ENCODE results near the gene ATP6V0A4. TPM values are rescaled to one million over a fixed set of nuclear protein-coding genes. Genes with fewer than 3 reads are reported as not detected.

Gene ATP6V0A4
- total RNA-seq, 1 experiment from 2014 or later = 1.2 TPM

DNA sequence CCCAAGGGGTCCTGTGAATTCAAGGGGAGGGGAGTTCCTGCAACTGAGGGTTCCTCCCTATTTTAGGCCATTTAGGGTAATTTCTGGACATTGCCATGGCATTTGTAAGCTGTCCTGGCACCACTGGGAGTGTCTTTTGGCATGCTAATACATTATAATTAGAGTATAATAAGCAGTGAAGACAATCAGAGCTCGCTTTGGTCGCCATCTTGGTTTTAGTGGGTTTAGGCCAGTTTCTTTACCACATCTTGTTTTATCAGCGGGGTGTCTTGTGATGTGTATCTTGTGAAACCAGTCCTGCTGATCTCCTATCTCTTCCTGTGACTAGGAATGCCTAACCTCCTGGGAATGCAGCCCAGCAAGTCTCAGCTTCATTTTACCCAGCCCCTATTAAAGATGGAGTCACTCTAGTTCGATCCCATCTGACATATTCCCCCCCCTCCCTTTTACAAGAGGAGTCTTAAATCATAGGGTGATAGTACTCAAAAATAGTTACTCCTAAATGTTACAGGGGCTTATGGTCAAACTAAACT lies 140.1 kb downstream of the ATP6V0A4 start:
- Mint-ChIP-seq H3K27me3 (ENCODE audit: insufficient read depth, unreplicated experiment) (no peaks in the 10 kb centered on the region), H3K9me3 (ENCODE audit: unreplicated experiment) (no peaks in the 10 kb centered on the region), H3K4me1 (ENCODE audit: low read depth, unreplicated experiment) (peaks cover 25% of the 10 kb centered on the region), H3K4me3 (ENCODE audit: unreplicated experiment) (no peak overlapping the region), H3K27ac (ENCODE audit: unreplicated experiment) (peak overlapping the region; percentile 39), H3K36me3 (ENCODE audit: insufficient read depth, unreplicated experiment) (no peaks in the 10 kb centered on the region)
- ChIA-PET CTCF (no interaction called here), POLR2A (no interaction called here)
- Histone ChIP-seq H3K36me3 (ENCODE audit: control insufficient read depth, insufficient read depth, low read length) (no peaks in the 10 kb centered on the region), H3K27me3 (replicated peaks; ENCODE audit: control insufficient read depth, insufficient read depth, low read length) (no peaks in the 10 kb centered on the region), H3K4me3 (ENCODE audit: low read depth, low read length) (no peak overlapping the region), H3K9me3 (peaks cover 13% of the 10 kb centered on the region), H3K4me1 (peaks cover 48% of the 10 kb centered on the region)
- intact Hi-C loops (cut with micrococcal nuclease; ENCODE audit: unreplicated experiment) = no loop called here
- DNase-seq = peak; percentile 74 to 81
- no TSS peak for BruUV-seq (replicated peaks)
- TF ChIP-seq, protein P1, sequence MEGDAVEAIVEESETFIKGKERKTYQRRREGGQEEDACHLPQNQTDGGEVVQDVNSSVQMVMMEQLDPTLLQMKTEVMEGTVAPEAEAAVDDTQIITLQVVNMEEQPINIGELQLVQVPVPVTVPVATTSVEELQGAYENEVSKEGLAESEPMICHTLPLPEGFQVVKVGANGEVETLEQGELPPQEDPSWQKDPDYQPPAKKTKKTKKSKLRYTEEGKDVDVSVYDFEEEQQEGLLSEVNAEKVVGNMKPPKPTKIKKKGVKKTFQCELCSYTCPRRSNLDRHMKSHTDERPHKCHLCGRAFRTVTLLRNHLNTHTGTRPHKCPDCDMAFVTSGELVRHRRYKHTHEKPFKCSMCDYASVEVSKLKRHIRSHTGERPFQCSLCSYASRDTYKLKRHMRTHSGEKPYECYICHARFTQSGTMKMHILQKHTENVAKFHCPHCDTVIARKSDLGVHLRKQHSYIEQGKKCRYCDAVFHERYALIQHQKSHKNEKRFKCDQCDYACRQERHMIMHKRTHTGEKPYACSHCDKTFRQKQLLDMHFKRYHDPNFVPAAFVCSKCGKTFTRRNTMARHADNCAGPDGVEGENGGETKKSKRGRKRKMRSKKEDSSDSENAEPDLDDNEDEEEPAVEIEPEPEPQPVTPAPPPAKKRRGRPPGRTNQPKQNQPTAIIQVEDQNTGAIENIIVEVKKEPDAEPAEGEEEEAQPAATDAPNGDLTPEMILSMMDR (IDR thresholded peaks at IDR 0.05; ENCODE audit: insufficient read depth in 1 of 2, low read depth in 1 of 2, low read length in 1 of 2, severe bottlenecking in 1 of 2, unreplicated experiment in 1 of 2) = no peak

DNA sequence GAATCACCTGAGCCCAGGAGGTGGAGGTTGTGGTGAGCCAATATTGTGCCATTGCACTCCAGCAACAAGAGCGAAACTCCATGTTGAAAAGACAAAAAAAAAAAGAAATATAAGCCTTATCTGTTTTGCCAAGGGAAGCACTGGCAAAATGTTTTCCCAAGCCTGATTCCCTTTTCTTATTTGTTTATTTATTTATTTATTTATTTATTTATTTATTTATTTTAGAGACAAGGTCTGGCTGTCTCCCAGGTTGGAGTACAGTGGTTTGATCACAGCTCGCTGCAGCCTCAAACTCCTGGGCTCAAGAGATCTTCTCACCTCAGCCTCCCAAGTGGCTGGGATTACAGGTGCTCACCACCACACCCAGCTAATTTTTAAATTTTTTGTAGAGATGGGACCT lies 141.0 kb downstream of the ATP6V0A4 start:
- Mint-ChIP-seq H3K4me3 (ENCODE audit: unreplicated experiment) (no peak overlapping the region), H3K4me1 (ENCODE audit: low read depth, unreplicated experiment) (peaks cover 15% of the 10 kb centered on the region), H3K27me3 (ENCODE audit: insufficient read depth, unreplicated experiment) (no peaks in the 10 kb centered on the region), H3K27ac (ENCODE audit: unreplicated experiment) (no peak overlapping the region), H3K36me3 (ENCODE audit: insufficient read depth, unreplicated experiment) (no peaks in the 10 kb centered on the region), H3K9me3 (ENCODE audit: unreplicated experiment) (no peaks in the 10 kb centered on the region)
- no peak for DNase-seq
- intact Hi-C loops (cut with micrococcal nuclease; ENCODE audit: unreplicated experiment) = no loop called here
- Histone ChIP-seq H3K36me3 (ENCODE audit: control insufficient read depth, insufficient read depth, low read length) (no peaks in the 10 kb centered on the region), H3K4me3 (ENCODE audit: low read depth, low read length) (no peak overlapping the region), H3K9me3 (peaks cover 13% of the 10 kb centered on the region), H3K27me3 (replicated peaks; ENCODE audit: control insufficient read depth, insufficient read depth, low read length) (no peaks in the 10 kb centered on the region), H3K4me1 (peaks cover 39% of the 10 kb centered on the region)
- no TSS peak for BruUV-seq (replicated peaks)
- TF ChIP-seq, protein P1 (IDR thresholded peaks at IDR 0.05; ENCODE audit: insufficient read depth in 1 of 2, low read depth in 1 of 2, low read length in 1 of 2, severe bottlenecking in 1 of 2, unreplicated experiment in 1 of 2) = no peak
- ChIA-PET CTCF (no interaction called here), POLR2A (interaction anchor here (0.6 kb wide), 1 partner anchor 219 kb away, joined by 3 read pairs; no protein-coding TSS in a partner anchor)

Other genes starting within 250 kb of the ATP6V0A4 start
- gene SVOPL, start 96.8 kb downstream of the ATP6V0A4 start, total RNA-seq (2022) = 0.27 TPM in 1 of 2 replicates, not detected in the other
- gene TMEM213, start 202 bp downstream of the ATP6V0A4 start, total RNA-seq (2022) = not detected in 2 replicates
- 19.9 and 21.9 TPM in 2 replicates for gene KIAA1549, start 183.2 kb upstream of the ATP6V0A4 start, total RNA-seq (2022)
- gene ZC3HAV1L, start 237.8 kb upstream of the ATP6V0A4 start, total RNA-seq (2022) = 22.1 and 24.6 TPM in 2 replicates

Measured in Caco-2 (cell line).